ENCODE results near the gene SLIT1. TPM values are rescaled to one million over a fixed set of nuclear protein-coding genes. Genes with fewer than 3 reads are reported as not detected.

Gene SLIT1
- total and polyA plus RNA-seq, 12 donors: 0.05 to 0.65 (median 0.15) TPM

DNA sequence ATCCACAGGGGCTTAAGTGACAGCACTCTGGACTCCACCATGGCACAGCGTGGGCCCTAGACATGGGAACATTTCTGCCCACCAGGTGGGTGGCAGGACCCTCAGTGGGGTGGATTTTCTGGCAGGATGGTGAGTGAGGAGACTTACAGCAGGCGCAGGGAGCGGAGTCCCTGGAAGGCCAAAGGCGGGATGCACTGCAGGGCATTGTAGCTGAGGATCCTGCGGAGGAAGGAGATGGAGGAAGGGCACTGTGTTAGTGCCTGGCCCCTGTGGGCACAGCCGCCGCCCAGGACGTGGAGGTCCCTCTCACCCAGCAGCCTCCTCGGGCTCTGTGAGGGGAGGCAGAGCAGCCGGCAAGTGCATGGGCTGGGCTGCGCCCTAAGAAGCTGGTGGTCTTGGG, 154.3 kb downstream of the SLIT1 start:
- Histone ChIP-seq H3K4me1 (replicated peaks in 1 of 2) (no peaks in the 10 kb centered on the region), H3K36me3 (replicated peaks in 1 of 2) (no peaks in the 10 kb centered on the region), H3K9me3 (replicated peaks in 1 of 3) (no peaks in the 10 kb centered on the region), H3K27ac (no peak overlapping the region), H3K4me3 (no peak overlapping the region), H3K27me3 (no peaks in the 10 kb centered on the region)
- no peak for DNase-seq
- 84 to 89% (median 88%) methylated on average over 11 of the region's 11 CpGs; no CpG with 5 or more reads in 1 of the 4 donors for WGBS, 4 donors
- TF ChIP-seq POLR2A (IDR thresholded peaks at IDR 0.05): no peak
- TF ChIP-seq, protein P1, sequence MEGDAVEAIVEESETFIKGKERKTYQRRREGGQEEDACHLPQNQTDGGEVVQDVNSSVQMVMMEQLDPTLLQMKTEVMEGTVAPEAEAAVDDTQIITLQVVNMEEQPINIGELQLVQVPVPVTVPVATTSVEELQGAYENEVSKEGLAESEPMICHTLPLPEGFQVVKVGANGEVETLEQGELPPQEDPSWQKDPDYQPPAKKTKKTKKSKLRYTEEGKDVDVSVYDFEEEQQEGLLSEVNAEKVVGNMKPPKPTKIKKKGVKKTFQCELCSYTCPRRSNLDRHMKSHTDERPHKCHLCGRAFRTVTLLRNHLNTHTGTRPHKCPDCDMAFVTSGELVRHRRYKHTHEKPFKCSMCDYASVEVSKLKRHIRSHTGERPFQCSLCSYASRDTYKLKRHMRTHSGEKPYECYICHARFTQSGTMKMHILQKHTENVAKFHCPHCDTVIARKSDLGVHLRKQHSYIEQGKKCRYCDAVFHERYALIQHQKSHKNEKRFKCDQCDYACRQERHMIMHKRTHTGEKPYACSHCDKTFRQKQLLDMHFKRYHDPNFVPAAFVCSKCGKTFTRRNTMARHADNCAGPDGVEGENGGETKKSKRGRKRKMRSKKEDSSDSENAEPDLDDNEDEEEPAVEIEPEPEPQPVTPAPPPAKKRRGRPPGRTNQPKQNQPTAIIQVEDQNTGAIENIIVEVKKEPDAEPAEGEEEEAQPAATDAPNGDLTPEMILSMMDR (IDR thresholded peaks at IDR 0.05): no peak
- intact Hi-C loops (cut with DNase I): loop anchor here in 1 of 2 donors (10.0 kb wide), 1 partner anchor 207 kb away; no protein-coding TSS in a partner anchor

DNA sequence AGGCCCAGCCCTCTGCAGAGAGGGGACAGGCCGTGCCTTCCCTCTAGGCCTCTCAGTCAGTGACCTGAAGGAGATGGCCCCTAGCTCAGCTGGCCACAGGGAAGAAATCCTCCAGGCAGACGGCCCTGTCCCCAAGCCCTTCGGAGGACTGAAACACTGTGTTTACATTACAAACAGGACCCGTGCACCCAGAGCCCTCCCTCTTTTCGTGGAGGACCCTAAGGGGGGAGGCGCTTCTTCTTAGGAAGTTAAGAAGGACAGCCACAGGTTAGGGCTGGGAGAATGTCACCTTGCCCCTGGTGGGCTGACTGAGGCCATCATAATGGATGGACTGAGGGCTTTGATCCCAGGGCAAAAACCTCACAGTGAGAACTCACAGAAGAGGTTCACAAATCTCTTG, 154.9 kb downstream of the SLIT1 start:
- intact Hi-C loops (cut with DNase I): loop anchor here in 1 of 2 donors (10.0 kb wide), 1 partner anchor 206 kb away; no protein-coding TSS in a partner anchor
- Histone ChIP-seq H3K27ac (no peak overlapping the region), H3K9me3 (replicated peaks in 1 of 3) (no peaks in the 10 kb centered on the region), H3K36me3 (replicated peaks in 1 of 2) (no peaks in the 10 kb centered on the region), H3K27me3 (no peaks in the 10 kb centered on the region), H3K4me1 (replicated peaks in 1 of 2) (no peaks in the 10 kb centered on the region), H3K4me3 (no peak overlapping the region)
- WGBS, 4 donors: 70 to 82% (median 82%) methylated on average over 6 of the region's 6 CpGs
- no peak for DNase-seq
- TF ChIP-seq, protein P1 (IDR thresholded peaks at IDR 0.05): no peak
- TF ChIP-seq POLR2A (IDR thresholded peaks at IDR 0.05): no peak

DNA sequence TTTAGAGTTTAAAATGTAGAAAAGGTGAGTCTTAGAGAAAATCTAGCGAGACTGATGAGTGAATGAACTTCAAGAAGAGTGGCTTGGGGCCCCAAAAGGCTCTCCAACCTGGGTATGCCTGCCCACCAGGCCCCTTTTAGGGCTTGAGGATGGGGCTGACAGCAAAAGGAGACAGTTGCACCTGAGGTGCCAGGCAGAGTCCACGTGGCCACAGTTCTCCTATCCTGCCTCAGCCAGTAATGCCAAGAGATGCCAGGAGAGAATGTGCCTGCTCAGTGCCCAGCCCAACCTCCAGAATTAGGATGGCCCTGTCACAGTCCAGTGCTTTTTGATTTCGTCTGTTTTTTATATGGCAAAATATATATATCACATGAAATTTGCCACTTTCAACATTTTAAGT, 156.5 kb downstream of the SLIT1 start:
- Histone ChIP-seq H3K4me3 (no peak overlapping the region), H3K27me3 (no peaks in the 10 kb centered on the region), H3K27ac (no peak overlapping the region), H3K4me1 (replicated peaks in 1 of 2) (peaks cover 0 to 9% of the 10 kb centered on the region in 2 donors), H3K36me3 (replicated peaks in 1 of 2) (no peaks in the 10 kb centered on the region), H3K9me3 (replicated peaks in 1 of 3) (no peaks in the 10 kb centered on the region)
- intact Hi-C loops (cut with DNase I): loop anchor here (10.0 kb wide), 1 partner anchor 264 kb away; no protein-coding TSS in a partner anchor
- 72 to 81% (median 76%) methylated on average over 3 of the region's 3 CpGs for WGBS, 4 donors
- TF ChIP-seq, protein P1 (IDR thresholded peaks at IDR 0.05): no peak
- TF ChIP-seq POLR2A (IDR thresholded peaks at IDR 0.05): no peak
- no peak for DNase-seq

DNA sequence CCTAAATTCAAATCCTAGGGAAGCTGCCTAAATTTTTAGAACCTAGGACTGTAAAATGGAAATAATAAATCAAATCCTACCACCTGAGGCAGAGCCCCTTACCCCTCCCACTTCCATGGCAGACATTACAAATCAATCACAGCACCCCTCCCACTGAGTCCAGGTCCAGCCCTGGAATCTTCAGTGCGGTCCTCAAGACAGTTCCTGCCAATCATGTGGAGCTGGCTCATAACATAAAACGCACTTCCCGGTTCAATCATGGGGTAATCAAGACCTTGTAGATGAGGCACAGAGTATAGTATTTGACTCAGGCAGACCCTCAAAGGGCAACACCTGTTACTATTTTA, 157.0 kb downstream of the SLIT1 start:
- no peaks in the 10 kb centered on the region for H3K27me3 ChIP-seq
- H3K4me1 ChIP-seq (replicated peaks in 1 of 2): peaks cover 2 to 13% of the 10 kb centered on the region in 2 donors
- H3K36me3 ChIP-seq (replicated peaks in 1 of 2): no peaks in the 10 kb centered on the region
- H3K9me3 ChIP-seq (replicated peaks in 1 of 3): no peaks in the 10 kb centered on the region
- H3K27ac ChIP-seq: no peak overlapping the region
- TF ChIP-seq, protein P1 (IDR thresholded peaks at IDR 0.05): no peak
- TF ChIP-seq POLR2A (IDR thresholded peaks at IDR 0.05): no peak
- H3K4me3 ChIP-seq: no peak overlapping the region
- no peak for DNase-seq
- 88 to 97% (median 93%) methylated on average over 3 of the region's 3 CpGs for WGBS, 4 donors
- intact Hi-C loops (cut with DNase I): loop anchor here (10.0 kb wide), 1 partner anchor 264 kb away; no protein-coding TSS in a partner anchor

All from adrenal gland (tissue), 12 donors.